Measurements from ENCODE around the gene TSPAN5. TPM values are rescaled to one million over a fixed set of nuclear protein-coding genes. Genes with fewer than 3 reads are reported as not detected.

TSPAN5 gene
- total RNA-seq, 3 donors from 2014 or later: 1.9 to 17.7 (median 12.8) TPM

DNA sequence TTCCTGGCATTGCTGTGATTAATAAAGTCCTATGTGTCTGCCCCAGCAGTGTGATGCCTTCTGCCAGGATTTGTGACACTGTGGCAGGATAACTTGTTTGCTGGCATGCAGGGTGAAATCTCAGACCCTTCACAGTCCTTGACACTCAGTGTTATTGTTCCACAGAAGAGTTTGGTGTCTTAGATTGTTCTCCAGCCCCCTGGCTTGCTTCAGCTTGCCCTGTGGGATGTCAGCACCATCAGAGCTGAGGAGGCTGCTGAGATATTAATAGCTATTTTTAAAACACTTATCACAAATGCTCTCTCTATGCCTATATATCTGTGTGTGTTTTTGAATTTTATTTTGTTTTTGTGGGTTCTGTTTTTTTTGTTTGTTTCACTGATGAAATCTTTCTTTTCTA lies 136.9 kb downstream of the TSPAN5 start:
- Histone ChIP-seq H3K4me1 (no peaks in the 10 kb centered on the region), H3K27me3 (no peaks in the 10 kb centered on the region), H3K9me3 (no peaks in the 10 kb centered on the region), H3K4me3 (no peak overlapping the region), H3K36me3 (no peaks in the 10 kb centered on the region), H3K27ac (peak overlapping the region; percentile 30 to 38)
- intact Hi-C loops (cut with DNase I; ENCODE audit: low total_unique reads): no loop called here
- TF ChIP-seq POLR2AphosphoS5 (IDR thresholded peaks at IDR 0.05) (no peak), CTCF (IDR thresholded peaks at IDR 0.05) (no peak), POLR2A (IDR thresholded peaks at IDR 0.05) (no peak)
- no peak for DNase-seq (ENCODE audit: low spot score in 2 of 2)

GRCh38 chr4:98519268-98519977 lies 139.0 kb downstream of the TSPAN5 start:
- no peaks in the 10 kb centered on the region for H3K27me3 ChIP-seq
- no peak for DNase-seq (ENCODE audit: low spot score in 2 of 2)
- H3K4me1 ChIP-seq: no peaks in the 10 kb centered on the region
- TF ChIP-seq CTCF (IDR thresholded peaks at IDR 0.05) (no peak), POLR2AphosphoS5 (IDR thresholded peaks at IDR 0.05) (no peak), POLR2A (IDR thresholded peaks at IDR 0.05) (no peak)
- peak overlapping the region in 1 of 2 donors; percentile 27 for H3K27ac ChIP-seq
- no peaks in the 10 kb centered on the region for H3K36me3 ChIP-seq
- H3K4me3 ChIP-seq: no peak overlapping the region
- no peaks in the 10 kb centered on the region for H3K9me3 ChIP-seq
- intact Hi-C loops (cut with DNase I; ENCODE audit: low total_unique reads): no loop called here

DNA sequence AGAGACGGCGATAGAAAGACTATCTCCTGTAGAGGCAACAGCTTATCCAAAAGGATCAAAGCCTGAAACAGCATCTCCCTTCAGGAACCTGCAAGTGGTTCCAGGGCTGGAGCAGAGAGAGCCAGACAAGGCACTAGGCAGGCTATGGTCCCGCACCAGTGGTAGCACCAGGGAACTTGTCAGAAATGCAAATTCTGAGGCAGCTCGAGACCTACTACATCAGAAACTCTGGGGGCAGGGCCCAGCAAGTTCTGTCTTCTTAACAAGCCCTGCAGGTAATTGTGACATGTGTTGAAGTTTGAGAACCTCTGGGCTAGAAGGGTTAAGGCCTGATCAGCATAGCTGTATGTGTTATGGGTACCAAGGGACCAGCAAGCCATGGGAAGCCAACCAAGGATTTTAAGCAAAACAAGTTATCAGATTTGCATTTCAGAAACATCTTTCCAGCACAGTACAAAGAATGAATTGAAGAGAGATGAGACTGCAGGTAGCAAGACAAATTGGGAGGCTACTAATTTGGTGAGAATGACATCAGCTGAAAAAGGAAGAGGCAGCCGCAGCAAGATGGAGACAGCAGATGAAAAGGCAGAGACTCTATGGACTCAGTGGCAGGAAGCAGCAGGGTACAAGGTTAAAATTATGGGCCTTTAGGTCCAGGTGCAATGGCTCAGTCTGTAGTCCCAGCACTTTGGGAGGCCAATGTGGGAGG lies 139.7 kb downstream of the TSPAN5 start:
- no peaks in the 10 kb centered on the region for H3K9me3 ChIP-seq
- no peaks in the 10 kb centered on the region for H3K36me3 ChIP-seq
- no peaks in the 10 kb centered on the region for H3K27me3 ChIP-seq
- no peaks in the 10 kb centered on the region for H3K4me1 ChIP-seq
- DNase-seq (ENCODE audit: low spot score in 2 of 2): no peak
- TF ChIP-seq POLR2AphosphoS5 (IDR thresholded peaks at IDR 0.05): no peak
- no peak for TF ChIP-seq POLR2A (IDR thresholded peaks at IDR 0.05)
- TF ChIP-seq CTCF (IDR thresholded peaks at IDR 0.05): no peak
- no peak overlapping the region for H3K27ac ChIP-seq
- no peak overlapping the region for H3K4me3 ChIP-seq
- intact Hi-C loops (cut with DNase I; ENCODE audit: low total_unique reads): no loop called here

DNA sequence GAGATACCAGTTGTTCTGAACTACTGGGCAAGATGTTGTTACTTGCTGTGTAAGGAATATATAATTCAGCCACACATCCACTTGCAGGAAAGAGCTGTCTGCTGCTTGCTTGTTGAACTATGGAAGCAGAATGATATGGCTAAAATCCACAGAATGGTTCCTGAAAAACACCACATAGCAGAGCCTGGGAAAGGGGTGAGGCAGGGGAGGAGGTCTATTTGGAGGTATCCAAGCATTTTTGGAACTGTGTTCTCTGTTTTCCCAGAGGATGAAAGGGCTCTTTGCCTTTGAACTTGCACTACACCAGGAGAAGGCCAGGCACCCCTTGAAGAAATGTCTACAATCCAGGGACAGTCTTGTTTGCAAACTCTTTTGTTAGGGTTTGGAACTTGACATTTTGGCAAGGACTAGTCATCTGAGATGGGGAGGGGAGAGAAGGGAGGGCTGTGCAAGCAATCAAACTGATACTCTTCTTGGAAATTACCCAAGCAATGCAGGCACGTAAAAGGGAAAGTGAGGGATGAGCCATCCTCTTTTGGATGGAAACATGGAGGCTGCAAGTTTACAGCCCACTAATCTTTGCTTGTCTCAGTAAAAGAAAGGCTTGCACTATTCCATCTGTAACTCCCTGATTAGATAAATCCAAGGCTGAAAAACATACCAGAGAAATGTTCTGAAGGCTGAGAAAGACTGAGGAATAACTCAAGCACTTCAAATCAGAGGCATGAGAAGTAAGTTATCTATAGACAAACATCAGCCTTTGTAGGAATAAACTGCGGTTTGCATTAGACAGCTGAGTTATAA lies 141.0 kb downstream of the TSPAN5 start:
- no peaks in the 10 kb centered on the region for H3K27me3 ChIP-seq
- no peaks in the 10 kb centered on the region for H3K36me3 ChIP-seq
- H3K4me3 ChIP-seq: no peak overlapping the region
- intact Hi-C loops (cut with DNase I; ENCODE audit: low total_unique reads): no loop called here
- H3K27ac ChIP-seq: no peak overlapping the region
- H3K4me1 ChIP-seq: no peaks in the 10 kb centered on the region
- TF ChIP-seq POLR2A (IDR thresholded peaks at IDR 0.05) (no peak), POLR2AphosphoS5 (IDR thresholded peaks at IDR 0.05) (no peak), CTCF (IDR thresholded peaks at IDR 0.05) (no peak)
- no peak for DNase-seq (ENCODE audit: low spot score in 2 of 2)
- H3K9me3 ChIP-seq: no peaks in the 10 kb centered on the region

All from breast epithelium (tissue), 4 donors.